ENCODE results near the gene NOP53.
"Not testable (repeated sequence)": the region's sequence is repeated elsewhere in the genome, so short reads cannot be mapped to it uniquely, and the experiment has no call there.

NOP53 gene

GRCh38 chr19:47745010-47745901 lies at the start of gene NOP53:
TSS of gene NOP53 (plus strand) at chr19:47745546. CDS start at chr19:47745560, 14 bp downstream.
- peak; percentile 54 to 87 for DNase-seq

GRCh38 chr19:47696635-47697034 lies 48.7 kb upstream of the NOP53 start:
- no peak for DNase-seq

DNA sequence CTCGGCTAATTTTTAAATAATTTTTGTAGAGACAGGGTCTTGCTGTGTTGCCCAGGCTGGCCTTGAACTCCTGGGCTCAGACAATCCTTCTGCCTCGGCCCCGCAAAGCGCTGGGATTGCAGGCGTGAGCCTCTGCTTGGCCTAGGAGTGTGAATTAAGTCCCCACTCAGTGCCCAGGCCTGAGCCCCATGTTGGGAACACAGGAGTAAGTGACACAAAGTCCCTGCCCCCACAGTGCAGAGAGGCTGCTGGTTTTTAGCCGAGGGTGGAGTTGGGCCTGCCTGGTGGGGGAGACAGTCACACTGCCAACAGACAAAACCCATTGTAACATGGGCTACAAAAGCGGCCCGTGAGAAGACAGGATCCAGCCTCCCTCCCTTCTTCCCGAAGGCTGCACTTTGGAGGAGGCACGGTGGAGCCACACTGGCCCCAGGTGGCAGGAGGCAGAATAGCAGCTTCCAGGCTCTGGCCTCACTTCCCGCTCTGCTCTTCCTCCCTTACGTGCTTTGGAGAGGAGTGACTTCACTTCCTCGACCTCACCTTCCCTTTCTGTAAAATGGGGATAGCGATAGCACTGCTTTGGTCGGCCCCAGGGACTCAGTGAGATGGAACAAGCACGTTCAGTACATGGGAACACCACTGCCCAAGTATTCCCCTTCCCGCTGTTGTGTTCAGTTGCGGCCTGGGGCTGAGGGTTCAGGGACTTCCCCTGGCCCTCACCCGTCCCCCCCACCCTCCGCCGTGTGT lies 47.3 kb upstream of the NOP53 start:
- peak; percentile 55 to 68 for DNase-seq

- DNase-seq = no peak
These were observed 46.6 kb upstream of the NOP53 start for GRCh38 chr19:47698631-47699359.

DNA sequence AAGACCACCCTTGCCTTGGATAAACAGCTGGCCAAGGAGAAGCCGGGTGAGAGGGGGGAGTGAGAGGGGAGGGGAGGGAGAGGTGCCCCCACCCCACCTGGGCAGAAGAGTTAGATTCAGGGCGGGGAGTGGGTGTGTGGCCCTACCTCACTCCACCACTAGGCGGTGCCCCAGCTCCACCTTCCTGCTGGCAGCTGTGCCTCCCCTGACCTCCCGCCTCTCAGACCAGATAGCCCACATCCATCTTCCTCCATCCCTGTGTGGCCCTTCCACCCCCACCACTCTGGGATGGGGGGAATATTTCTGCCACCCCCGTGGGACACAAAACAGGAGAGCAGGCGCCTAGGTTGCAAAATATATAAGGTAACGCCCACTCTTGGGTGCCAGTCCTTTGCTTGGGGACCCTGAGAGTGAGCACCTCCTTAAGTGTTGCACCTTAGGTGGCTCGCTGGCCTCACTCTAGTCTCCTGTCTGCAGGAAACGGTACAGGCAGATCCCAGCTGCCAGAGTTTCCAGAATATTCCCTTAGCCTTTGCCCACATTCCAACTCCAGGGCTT lies 45.9 kb upstream of the NOP53 start:
- DNase-seq = peak in 1 of 2 experiments; percentile 25

GRCh38 chr19:47700934-47701716 lies 44.2 kb upstream of the NOP53 start:
- no peak for DNase-seq

- no peak for DNase-seq
These were observed 43.4 kb upstream of the NOP53 start for GRCh38 chr19:47701717-47702552.

DNA sequence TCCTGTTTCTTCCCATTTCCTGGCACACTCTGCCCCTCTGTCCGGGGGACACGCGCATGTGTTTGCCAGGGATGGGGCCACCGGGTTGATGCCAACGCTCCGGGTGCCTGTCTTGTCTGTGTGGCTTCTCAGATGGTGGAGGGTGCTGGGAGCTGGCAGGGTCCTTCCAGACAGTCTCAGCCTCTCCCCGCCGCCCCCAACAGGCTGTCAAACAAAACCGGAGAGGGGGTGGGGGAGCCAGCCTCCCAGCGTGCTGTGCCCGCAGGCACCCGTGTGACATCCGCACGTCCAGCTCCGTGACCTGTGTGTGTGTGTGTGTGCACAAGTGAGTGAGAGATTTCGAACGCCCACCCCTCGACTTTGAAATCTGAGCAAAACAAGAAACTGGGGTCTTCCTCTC lies 42.7 kb upstream of the NOP53 start:
- no peak for DNase-seq

DNA sequence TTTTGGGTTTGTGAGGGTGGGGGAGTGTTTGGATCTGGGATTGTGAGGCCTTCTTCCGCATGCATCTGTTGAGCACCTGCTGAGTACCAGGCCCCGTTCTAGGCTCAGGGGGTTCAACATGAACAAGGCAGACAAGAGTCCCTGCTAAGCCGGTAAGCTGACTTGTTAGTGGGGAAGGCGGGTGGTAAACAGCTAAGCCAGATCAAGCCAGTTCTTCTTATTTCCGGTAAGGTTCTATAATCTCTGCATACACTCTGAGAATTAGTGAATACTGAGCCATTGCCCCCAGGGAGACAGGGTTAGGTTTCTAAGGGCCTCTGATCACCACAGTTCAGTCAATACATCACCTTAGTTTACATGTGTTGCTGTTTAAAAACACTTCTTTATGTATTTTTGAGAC lies 42.0 kb upstream of the NOP53 start:
- DNase-seq = no peak

DNA sequence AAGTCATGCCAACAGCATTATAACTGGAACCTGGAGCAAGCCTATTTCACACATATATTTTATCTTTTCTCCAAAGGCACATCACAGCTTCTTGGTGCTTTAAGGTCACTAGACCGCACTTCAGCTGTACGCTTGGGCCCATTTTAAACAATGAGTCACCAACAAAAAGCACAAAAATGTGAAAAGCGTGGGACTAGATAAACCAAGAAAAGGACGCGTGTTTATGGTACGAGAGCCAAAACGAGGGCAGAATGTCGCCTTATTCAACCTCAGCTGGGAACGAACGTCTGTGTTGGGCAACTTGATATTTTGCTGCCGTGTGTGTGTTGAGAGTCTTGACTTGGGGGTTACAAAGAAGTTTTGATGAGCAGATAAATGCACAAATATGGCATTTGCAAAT lies 41.3 kb upstream of the NOP53 start:
- DNase-seq = no peak

DNA sequence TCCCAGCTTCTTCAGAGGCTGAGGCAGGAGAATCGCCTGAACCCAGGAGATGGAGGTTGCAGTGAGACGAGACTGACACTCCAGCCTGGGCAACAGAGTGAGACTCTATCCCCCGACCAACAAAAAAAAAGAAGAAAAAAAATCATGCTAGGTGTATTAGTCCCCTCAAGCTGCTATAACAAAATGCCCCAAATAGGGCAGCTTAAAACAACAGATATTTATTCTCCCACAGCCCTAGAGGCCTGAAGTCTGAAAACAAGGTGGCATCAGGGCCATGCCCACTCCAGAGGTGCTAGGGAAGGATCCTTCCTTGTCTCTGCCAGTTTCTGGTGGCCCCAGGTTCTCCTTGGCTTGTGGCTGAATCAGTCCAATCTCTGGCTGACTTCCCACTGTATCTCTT lies 40.7 kb upstream of the NOP53 start:
- no peak for DNase-seq

DNA sequence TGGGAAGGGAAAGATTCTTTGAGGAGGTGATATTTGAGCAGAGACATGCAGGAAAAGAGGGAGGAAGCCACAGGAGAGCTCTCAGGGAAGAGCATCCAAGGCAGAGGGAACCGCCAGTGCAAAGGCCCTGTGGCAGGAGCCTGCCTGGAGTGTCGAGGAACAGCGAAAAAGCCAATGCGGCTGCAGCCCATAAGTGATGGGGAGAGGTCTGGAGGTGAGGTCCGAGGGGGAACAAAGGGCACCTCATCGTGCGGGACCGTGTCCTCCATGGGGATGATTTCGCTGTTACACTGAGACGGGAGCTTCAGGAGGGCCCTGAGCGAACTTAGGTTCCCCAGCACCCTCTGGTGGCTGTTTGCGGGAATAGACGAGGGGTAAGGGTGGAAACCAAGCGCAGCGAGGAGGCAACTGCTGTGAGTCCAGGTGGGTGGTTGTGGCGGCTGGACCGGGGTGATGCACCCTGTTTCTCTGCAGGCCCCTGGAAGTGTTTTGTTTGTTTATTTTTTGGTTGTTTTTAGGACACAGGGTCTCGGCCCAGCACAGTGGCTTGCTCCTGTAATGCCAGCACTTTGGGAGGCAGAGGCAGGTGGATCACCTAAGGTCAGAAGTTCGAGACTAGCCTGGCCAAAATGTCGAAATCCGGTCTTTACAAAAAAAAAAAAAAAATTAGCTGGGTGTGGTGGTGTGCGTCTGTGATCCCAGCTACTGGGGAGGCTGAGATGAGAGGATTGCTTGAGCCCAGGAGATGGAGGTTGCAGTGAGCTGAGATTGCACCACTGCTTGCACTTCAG lies 38.0 kb upstream of the NOP53 start:
- DNase-seq = peak in 1 of 2 experiments; percentile 18

GRCh38 chr19:47711652-47712242 lies 33.6 kb upstream of the NOP53 start:
- DNase-seq = no peak

GRCh38 chr19:47713046-47714021 lies 32.0 kb upstream of the NOP53 start, which contains the start of gene EHD2:
TSS of gene EHD2 (plus strand) at chr19:47713422. CDS start at chr19:47716613, 3,191 bp downstream.
- no peak for DNase-seq

GRCh38 chr19:47714339-47714738 lies 31.0 kb upstream of the NOP53 start:
- no peak for DNase-seq

- not testable (repeated sequence) for DNase-seq
These were observed 30.5 kb upstream of the NOP53 start for GRCh38 chr19:47714855-47715254.

DNA sequence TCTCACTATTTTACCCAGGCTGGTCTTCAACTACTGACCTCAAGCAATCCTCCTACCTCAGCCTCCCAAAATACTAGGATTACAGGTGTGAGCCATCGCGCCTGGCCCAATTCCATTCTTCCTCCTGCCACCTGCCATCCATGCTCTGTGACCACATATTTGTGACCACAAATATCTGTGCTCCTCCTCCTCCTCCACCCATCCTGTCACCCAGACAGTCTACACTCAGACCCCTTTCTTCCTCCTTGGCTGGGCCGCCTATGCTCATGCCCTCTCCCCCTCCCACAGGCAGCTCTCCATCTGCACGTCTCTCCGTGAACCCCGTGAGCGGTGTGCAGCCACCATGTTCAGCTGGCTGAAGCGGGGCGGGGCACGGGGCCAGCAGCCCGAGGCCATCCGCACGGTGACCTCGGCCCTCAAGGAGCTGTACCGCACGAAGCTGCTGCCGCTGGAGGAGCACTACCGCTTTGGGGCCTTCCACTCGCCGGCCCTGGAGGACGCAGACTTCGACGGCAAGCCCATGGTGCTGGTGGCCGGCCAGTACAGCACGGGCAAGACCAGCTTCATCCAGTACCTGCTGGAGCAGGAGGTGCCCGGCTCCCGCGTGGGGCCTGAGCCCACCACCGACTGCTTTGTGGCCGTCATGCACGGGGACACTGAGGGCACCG lies 28.9 kb upstream of the NOP53 start:
- no peak for DNase-seq

Data from SW 1271 (cell line).